H1 (cell line): Measurements from ENCODE around the gene KRTAP10-4. TPM values are rescaled to one million over a fixed set of nuclear protein-coding genes. Genes with fewer than 3 reads are reported as not detected.

ENCODE experiments used
- CTCF ChIA-PET: fragments of 300-600 bp; sonication (Branson Sonifier 250); formaldehyde crosslinking; loops from one replicate; lab custom pipeline; 2021; ENCODE audit not compliant: partially characterized antibody; lab: Charles Lee
- POLR2A ChIA-PET: fragments of 300-600 bp; sonication (Branson Sonifier 250); formaldehyde crosslinking; loops from one replicate; lab custom pipeline; 2021; ENCODE audit warnings: inconsistent platforms; ENCODE audit not compliant: partially characterized antibody; lab: Charles Lee
- DNase-seq, 2 experiments: peaks; one replicate each; pipeline versions ENCODE4 v3.0.0 to v3.0.0-alpha.2; 2010 to 2022; ENCODE audit warnings: low spot score in 2 of 2, low read depth in 1 of 2, mixed read lengths in 1 of 2
- FAIRE-seq: peaks from 2 replicates; lab custom pipeline; 2011; peaks lifted over from hg19 to GRCh38; lab: Jason Lieb, UNC
- H2AFZ ChIP-seq: 2 replicates; pipeline ENCODE4 v1.8.1; 2012; ENCODE audit warnings: low read length, inconsistent platforms
- H2AK5ac ChIP-seq: 2 replicates; pipeline ENCODE4 v1.6.1; 2013; ENCODE audit warnings: low read depth, low read length
- H2BK120ac ChIP-seq: replicated peaks from 2 replicates; pipeline ENCODE3; 2013; ENCODE audit warnings: low read depth, low read length, inconsistent platforms
- H2BK12ac ChIP-seq: 2 replicates; pipeline ENCODE4 v1.6.1; 2013; ENCODE audit warnings: low read depth, low read length
- H2BK15ac ChIP-seq: 2 replicates; pipeline ENCODE4 v1.6.1; 2013; ENCODE audit warnings: low read length
- H2BK20ac ChIP-seq: 2 replicates; pipeline ENCODE4 v1.6.1; 2013; ENCODE audit warnings: low read length
- H2BK5ac ChIP-seq: 2 replicates; pipeline ENCODE4 v1.6.1; 2013; ENCODE audit warnings: low read depth, low read length
- H3K14ac ChIP-seq: 2 replicates; pipeline ENCODE4 v1.6.1; 2013; ENCODE audit warnings: inconsistent platforms; ENCODE audit not compliant: insufficient read length
- H3K18ac ChIP-seq: 2 replicates; pipeline ENCODE4 v1.6.1; 2013; ENCODE audit warnings: low read length; ENCODE audit errors: extremely low read depth
- H3K23ac ChIP-seq: 2 replicates; pipeline ENCODE4 v1.6.1; 2013; ENCODE audit warnings: inconsistent platforms; ENCODE audit not compliant: insufficient read length
- H3K23me2 ChIP-seq: 2 replicates; pipeline ENCODE4 v1.6.1; 2013; ENCODE audit warnings: low read depth, low read length
- H3K27ac ChIP-seq: 2 replicates; pipeline ENCODE4 v1.6.1; 2011; ENCODE audit warnings: low read depth, low read length, inconsistent platforms
- H3K27me3 ChIP-seq, 4 experiments: replicated peaks in 1 of 4; 1 replicate in 1 of 4; 2 replicates in 3 of 4; pipeline versions ENCODE4 v1.6.1 to v1.8.1; 2011 to 2013; ENCODE audit warnings: low read length in 3 of 4, mild to moderate bottlenecking in 3 of 4, inconsistent platforms in 2 of 4, mixed read lengths in 2 of 4, moderate library complexity in 1 of 4; ENCODE audit not compliant: control insufficient read depth in 3 of 4, insufficient read depth in 3 of 4; ENCODE audit errors: extremely low read depth in 1 of 4
- H3K36me3 ChIP-seq, 4 experiments: 2 replicates each; pipeline versions ENCODE4 v1.6.1 to v1.8.1; 2011 to 2013; ENCODE audit warnings: mild to moderate bottlenecking in 4 of 4, low read length in 3 of 4, moderate library complexity in 2 of 4, control low read depth in 1 of 4, inconsistent platforms in 1 of 4; ENCODE audit not compliant: insufficient read depth in 4 of 4, control insufficient read depth in 2 of 4
- H3K4ac ChIP-seq: replicated peaks from 2 replicates; pipeline ENCODE3; 2013; ENCODE audit warnings: low read length, low read depth, mixed read lengths, inconsistent platforms; ENCODE audit not compliant: insufficient read length
- H3K4me1 ChIP-seq, 4 experiments: replicated peaks in 1 of 4; 1 replicate in 1 of 4; 2 replicates in 3 of 4; pipeline versions ENCODE4 v1.6.1 to v1.8.1; 2011 to 2013; ENCODE audit warnings: low read length in 3 of 4, inconsistent platforms in 2 of 4, mixed read lengths in 1 of 4; ENCODE audit not compliant: insufficient read depth in 4 of 4, control insufficient read depth in 3 of 4
- H3K4me2 ChIP-seq, 2 experiments: 2 replicates each; pipeline versions ENCODE4 v1.6.1 to v1.8.1; 2011 to 2013; ENCODE audit warnings: low read depth in 2 of 2, low read length in 2 of 2, control low read depth in 1 of 2, inconsistent platforms in 1 of 2, mild to moderate bottlenecking in 1 of 2; ENCODE audit not compliant: insufficient read depth in 1 of 2
- H3K4me3 ChIP-seq, 4 experiments: fragments of 200-600, 300-600 bp in 1 of 4; sonication (generic), shearing (Covaris generic), sonication (Bioruptor Twin) in 1 of 4; 2 replicates each; pipeline versions ENCODE4 v1.5.1 to v1.8.1; 2011 to 2016; ENCODE audit warnings: low read length in 4 of 4, low read depth in 3 of 4, control low read depth in 2 of 4, inconsistent platforms in 2 of 4, mild to moderate bottlenecking in 2 of 4, mixed read lengths in 1 of 4, moderate library complexity in 1 of 4; ENCODE audit not compliant: insufficient read depth in 2 of 4; ENCODE audit errors: extremely low read depth in 1 of 4
- H3K56ac ChIP-seq: replicated peaks from 2 replicates; pipeline ENCODE3; 2013; ENCODE audit warnings: low read depth, mild to moderate bottlenecking, mixed read lengths, low read length, inconsistent platforms; ENCODE audit not compliant: insufficient read length
- H3K79me1 ChIP-seq: 2 replicates; pipeline ENCODE4 v1.6.1; 2013; ENCODE audit warnings: low read depth, low read length, control low read depth
- H3K79me2 ChIP-seq, 2 experiments: 2 replicates each; pipeline versions ENCODE4 v1.6.1 to v1.8.1; 2012 to 2013; ENCODE audit warnings: low read length in 2 of 2, mild to moderate bottlenecking in 2 of 2, inconsistent platforms in 1 of 2; ENCODE audit not compliant: insufficient read depth in 2 of 2, control insufficient read depth in 1 of 2
- H3K9ac ChIP-seq, 4 experiments: replicated peaks in 1 of 4; 1 replicate in 1 of 4; 2 replicates in 3 of 4; pipeline versions ENCODE4 v1.6.1 to v1.8.1; 2011 to 2013; ENCODE audit warnings: low read depth in 3 of 4, low read length in 3 of 4, control low read depth in 2 of 4, mild to moderate bottlenecking in 2 of 4, moderate library complexity in 2 of 4, inconsistent platforms in 1 of 4; ENCODE audit errors: extremely low read depth in 1 of 4
- H3K9me3 ChIP-seq, 2 experiments: 2 replicates each; pipeline versions ENCODE4 v1.6.1 to v1.8.1; 2012 to 2013; ENCODE audit warnings: mild to moderate bottlenecking in 2 of 2, moderate library complexity in 2 of 2, control low read depth in 1 of 2, inconsistent platforms in 1 of 2, low read depth in 1 of 2, low read length in 1 of 2, mixed read lengths in 1 of 2; ENCODE audit not compliant: insufficient read depth in 2 of 2
- H4K20me1 ChIP-seq, 2 experiments: replicated peaks in 1 of 2; 2 replicates each; pipeline versions ENCODE3 to v1.8.1; 2011 to 2013; ENCODE audit warnings: inconsistent platforms in 2 of 2, low read length in 2 of 2, mild to moderate bottlenecking in 1 of 2; ENCODE audit not compliant: insufficient read depth in 2 of 2, control insufficient read depth in 1 of 2
- H4K5ac ChIP-seq: 2 replicates; pipeline ENCODE4 v1.6.1; 2013; ENCODE audit warnings: low read length, low read depth, mixed read lengths, inconsistent platforms; ENCODE audit not compliant: insufficient read length
- H4K8ac ChIP-seq: 2 replicates; pipeline ENCODE4 v1.8.0; 2013; ENCODE audit warnings: mild to moderate bottlenecking, moderate library complexity, low read length, inconsistent platforms; ENCODE audit not compliant: insufficient read depth; ENCODE audit errors: extremely low read depth
- H4K91ac ChIP-seq: replicated peaks from 2 replicates; pipeline ENCODE3; 2013; ENCODE audit warnings: low read length, mixed read lengths, inconsistent platforms; ENCODE audit not compliant: insufficient read length
- CREB1 ChIP-seq: IDR thresholded peaks from 2 replicates; pipeline ENCODE4 v1.6.1; 2012; ENCODE audit warnings: inconsistent platforms
- SAP30 ChIP-seq: fragments of 300-600 bp; sonication (generic); IDR thresholded peaks from 2 replicates; pipeline ENCODE4 v1.7.1; 2012; ENCODE audit warnings: low read length, moderate library complexity, mild to moderate bottlenecking, inconsistent platforms; ENCODE audit not compliant: insufficient read depth, insufficient replicate concordance
- WGBS, 2 experiments: shearing (Covaris generic) in 1 of 2; methylation state at CpG; one replicate each; pipeline versions ENCODE4 v1.1.6 to v1.1.7; 2013 to 2015; ENCODE audit warnings: low lambda C conversion rate in 2 of 2, mixed read lengths in 2 of 2, inconsistent platforms in 1 of 2, low coverage in 1 of 2, missing lambda C conversion rate in 1 of 2; ENCODE audit not compliant: insufficient replicate concordance in 2 of 2, insufficient coverage in 1 of 2, insufficient read length in 1 of 2; ENCODE audit errors: extremely low coverage in 1 of 2, missing lambda C conversion rate in 1 of 2; 5-methylcytosine and 5-hydroxymethylcytosine counted together
- polyA plus RNA-seq, 7 experiments: library from polyadenylated mRNA; depleted of rRNA in 3 of 7; stranded (reverse) in 5 of 7; unstranded in 2 of 7; fragments of >200 nt in 5 of 7; fragments of 200-250 nt in 2 of 7; gene quantifications; 1 replicate in 5 of 7; 2 replicates in 1 of 7; 4 replicates in 1 of 7; pipeline versions ENCODE4 v1.2.1 to v1.2.3, GENCODE V29; 2011 to 2013; ENCODE audit warnings: missing spikeins in 2 of 7, mixed read lengths in 2 of 7
- total RNA-seq: library from RNA; stranded (reverse); fragmentation: NEBNext Ultra II Directional; extraction: Animal tissue kit (Norgen Biotek cat#: 25700); gene quantifications from 2 replicates; pipeline ENCODE4 v1.2.1, GENCODE V29; 2021

KRTAP10-4 gene
- total and polyA plus RNA-seq, 2 of the 8 experiments (the other 6 are each of a cell fraction or from before 2014, with no cell fraction given), result not detected

DNA sequence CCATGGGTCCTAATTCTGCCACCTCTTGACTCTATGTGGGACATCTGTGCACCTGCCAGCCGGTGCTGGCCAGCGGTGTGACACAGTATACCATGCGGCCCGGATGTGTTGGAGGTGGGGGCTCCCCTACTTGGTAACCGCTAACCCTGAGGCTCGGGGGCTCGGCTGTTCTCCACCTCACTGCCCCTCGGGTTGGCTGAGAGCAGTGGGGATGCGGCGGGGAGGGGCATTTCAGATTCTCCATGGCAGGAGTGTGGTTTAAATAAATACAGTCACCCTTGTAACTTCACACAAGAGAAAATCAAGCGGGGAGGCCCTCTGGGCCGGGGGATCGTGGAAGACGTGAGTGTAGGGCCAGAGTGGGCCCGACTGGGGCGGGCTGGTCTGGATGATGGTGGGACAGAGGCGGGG, 44.5 kb upstream of the KRTAP10-4 start:
- no peak overlapping the region for H2BK5ac ChIP-seq
- no peak overlapping the region for H4K91ac ChIP-seq
- no peaks in the 10 kb centered on the region for H3K36me3 ChIP-seq
- no peak overlapping the region for H3K23ac ChIP-seq
- peaks cover 0 to 2% of the 10 kb centered on the region in 2 experiments for H4K20me1 ChIP-seq
- no peak overlapping the region for H3K27ac ChIP-seq
- no peak overlapping the region for H3K4me3 ChIP-seq
- no peak overlapping the region for H3K14ac ChIP-seq
- H3K9ac ChIP-seq, result no peak overlapping the region
- no peak overlapping the region; the same call in 1 of the 2 replicates for H4K8ac ChIP-seq
- H4K5ac ChIP-seq, result no peak overlapping the region
- H2BK20ac ChIP-seq, result no peak overlapping the region
- CTCF ChIA-PET, result interaction anchor here (1.2 to 1.5 kb wide), 2 partner anchors 220 to 264 kb away, joined by 4 to 5 read pairs; no protein-coding TSS in a partner anchor
- H3K27me3 ChIP-seq, result peaks cover 0 to 3% (median 0%) of the 10 kb centered on the region in 4 experiments; a peak in 1 of 7 replicates
- DNase-seq, result no peak
- FAIRE-seq, result no peak
- H2AK5ac ChIP-seq, result no peak overlapping the region
- H3K4me2 ChIP-seq, result no peak overlapping the region
- no peak overlapping the region for H3K18ac ChIP-seq
- H2BK120ac ChIP-seq, result no peak overlapping the region
- no peak for TF ChIP-seq CREB1
- no peak for TF ChIP-seq SAP30
- H3K23me2 ChIP-seq, result peaks cover 11% of the 10 kb centered on the region; the same call in 1 of the 2 replicates
- peaks cover 0 to 3% (median 0%) of the 10 kb centered on the region in 4 experiments; a peak in 1 of 7 replicates for H3K4me1 ChIP-seq
- H2BK15ac ChIP-seq, result no peak overlapping the region
- no peaks in the 10 kb centered on the region for H3K79me2 ChIP-seq
- no peak overlapping the region for H3K4ac ChIP-seq
- 95% methylated on average over 17 of the region's 17 CpGs; no CpG with 5 or more reads in 1 of the 2 experiments for WGBS, 2 experiments
- no peak overlapping the region for H2AFZ ChIP-seq
- no peaks in the 10 kb centered on the region for H3K79me1 ChIP-seq
- H2BK12ac ChIP-seq, result no peak overlapping the region
- POLR2A ChIA-PET, result no interaction called here
- H3K56ac ChIP-seq, result no peak overlapping the region
- H3K9me3 ChIP-seq, result peaks cover 0 to 8% of the 10 kb centered on the region in 2 experiments; a peak in 1 of 4 replicates
